Smooth muscle cell (in vitro differentiated cells): ENCODE results near the gene ZFYVE26. TPM values are rescaled to one million over a fixed set of nuclear protein-coding genes. Genes with fewer than 3 reads are reported as not detected.
"Not testable (repeated sequence)": the region's sequence is repeated elsewhere in the genome, so short reads cannot be mapped to it uniquely, and the experiment has no call there.

ENCODE experiments used
- DNase-seq: peaks from one replicate; lab custom pipeline; 2025; ENCODE audit not compliant: unreplicated experiment; lab: John Stamatoyannopoulos, UW
- H2AFZ ChIP-seq: fragments of 200-600 bp; sonication (generic); 2 replicates; pipeline ENCODE4 v1.6.0; 2016; ENCODE audit warnings: antibody characterized with exemption, low read depth, mild to moderate bottlenecking
- H3F3A ChIP-seq: fragments of 200-600 bp; sonication (generic); 2 replicates; pipeline ENCODE4 v1.6.0; 2017; ENCODE audit warnings: antibody characterized with exemption, low read depth
- H3K27ac ChIP-seq: fragments of 200-600 bp; sonication (generic); 2 replicates; pipeline ENCODE4 v1.5.1; 2016; ENCODE audit warnings: low read depth, mild to moderate bottlenecking
- H3K27me3 ChIP-seq: fragments of 200-600 bp; sonication (generic); 2 replicates; pipeline ENCODE4 v1.6.1; 2016; ENCODE audit warnings: low read depth, mild to moderate bottlenecking
- H3K36me3 ChIP-seq: fragments of 200-600 bp; sonication (generic); 2 replicates; pipeline ENCODE4 v1.5.1; 2016; ENCODE audit warnings: low read depth
- H3K4me1 ChIP-seq: fragments of 200-600 bp; sonication (generic); 2 replicates; pipeline ENCODE4 v1.5.1; 2016; ENCODE audit warnings: low read depth
- H3K4me2 ChIP-seq: fragments of 200-600 bp; sonication (generic); 2 replicates; pipeline ENCODE4 v1.6.0; 2016; ENCODE audit warnings: mild to moderate bottlenecking
- H3K4me3 ChIP-seq: fragments of 200-600 bp; sonication (generic); 2 replicates; pipeline ENCODE4 v1.5.1; 2016; ENCODE audit warnings: mild to moderate bottlenecking
- H3K79me2 ChIP-seq: fragments of 200-600 bp; sonication (generic); 2 replicates; pipeline ENCODE4 v1.6.0; 2016; ENCODE audit warnings: low read depth, mild to moderate bottlenecking
- H3K9ac ChIP-seq: fragments of 200-600 bp; sonication (generic); 2 replicates; pipeline ENCODE4 v1.6.0; 2016; ENCODE audit warnings: low read depth
- H3K9me3 ChIP-seq: fragments of 200-600 bp; sonication (generic); replicated peaks from 2 replicates; pipeline ENCODE4 v1.5.1; 2016; ENCODE audit warnings: low read depth
- H4K20me1 ChIP-seq: fragments of 200-600 bp; sonication (generic); 2 replicates; pipeline ENCODE4 v1.6.0; 2016; ENCODE audit warnings: low read depth
- CTCF ChIP-seq: fragments of 200-600 bp; sonication (generic); IDR thresholded peaks from 2 replicates; pipeline ENCODE4 v1.5.1; 2017; ENCODE audit warnings: borderline replicate concordance, mild to moderate bottlenecking, antibody characterized with exemption; ENCODE audit not compliant: insufficient read depth, poor library complexity, severe bottlenecking
- WGBS: methylation state at CpG from one replicate; pipeline ENCODE4 v1.1.7; 2016; ENCODE audit warnings: low lambda C conversion rate; 5-methylcytosine and 5-hydroxymethylcytosine counted together
- polyA plus RNA-seq: library from polyadenylated mRNA; unstranded; fragments of >200 nt; fragmentation: Nextera tagmentation; extraction: Ambion mirVana; gene quantifications from 2 replicates; pipeline ENCODE4 v1.2.1, GENCODE V29; 2016
- total RNA-seq: library from RNA; depleted of rRNA; stranded (reverse); fragments of >200 nt; gene quantifications from 2 replicates; pipeline ENCODE4 v1.2.3, GENCODE V29; 2014

Gene ZFYVE26
- total and polyA plus RNA-seq, 2 experiments from 2014 or later, result 4.5 to 42.7 TPM

DNA sequence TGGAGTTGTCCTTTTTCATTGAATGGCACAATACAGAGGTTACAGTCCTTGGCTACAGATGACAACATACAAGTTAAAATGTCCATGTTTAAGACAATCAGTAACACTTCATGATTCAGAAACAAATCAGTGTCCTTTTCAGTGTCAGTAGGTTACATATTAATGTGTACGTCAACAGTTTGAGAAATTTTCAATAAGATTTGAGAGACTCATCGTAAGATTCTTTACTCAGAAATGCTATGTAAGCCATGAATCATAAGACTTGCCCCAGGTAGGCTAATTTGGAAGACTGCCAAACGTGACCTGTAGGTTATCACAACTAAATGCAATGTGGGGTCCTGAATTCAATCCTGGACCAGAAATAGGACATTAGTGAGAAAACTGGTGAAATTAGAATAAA lies 111.2 kb downstream of the ZFYVE26 start:
- no peaks in the 10 kb centered on the region for H3K9me3 ChIP-seq
- no peak for TF ChIP-seq CTCF
- no peak overlapping the region for H2AFZ ChIP-seq
- H3K4me3 ChIP-seq, result no peak overlapping the region
- H3F3A ChIP-seq, result no peaks in the 10 kb centered on the region
- H3K4me1 ChIP-seq, result no peaks in the 10 kb centered on the region
- no peak overlapping the region for H3K27ac ChIP-seq
- no peaks in the 10 kb centered on the region for H4K20me1 ChIP-seq
- H3K79me2 ChIP-seq, result no peaks in the 10 kb centered on the region
- no peak overlapping the region for H3K9ac ChIP-seq
- DNase-seq, result no peak
- peaks cover 7% of the 10 kb centered on the region for H3K36me3 ChIP-seq
- no peaks in the 10 kb centered on the region for H3K27me3 ChIP-seq
- WGBS, result 73% methylated on average over 3 of the region's 3 CpGs
- no peak overlapping the region for H3K4me2 ChIP-seq

DNA sequence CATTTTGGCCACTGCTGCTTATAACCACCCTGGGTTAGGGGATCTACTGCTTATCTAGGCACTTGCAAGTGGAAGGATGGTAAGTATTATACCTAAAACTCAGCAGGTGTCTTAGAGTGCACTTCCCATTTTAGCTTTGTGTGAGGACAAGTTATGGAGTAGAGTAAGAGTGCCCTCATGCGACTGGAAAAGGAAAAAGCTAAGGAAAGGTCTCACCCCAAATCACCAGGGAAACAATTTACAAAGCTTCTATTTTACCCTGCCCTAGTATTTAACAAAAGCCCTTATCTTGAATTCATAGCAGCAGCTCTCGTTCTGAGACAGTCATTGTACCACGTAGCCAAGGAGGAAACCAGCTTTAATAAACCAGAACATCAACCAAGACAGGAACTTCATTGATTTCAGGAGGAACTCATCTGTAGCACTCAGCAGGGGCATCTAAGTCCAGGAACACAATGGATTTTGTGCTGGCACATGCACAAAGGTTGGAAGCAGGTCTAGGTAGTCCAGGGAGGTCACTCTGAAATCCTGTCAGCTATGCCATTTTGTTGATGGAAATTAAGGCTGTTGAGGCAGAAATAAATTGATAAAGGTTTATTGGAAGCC lies 111.8 kb downstream of the ZFYVE26 start:
- Histone ChIP-seq H3K4me3 (no peak overlapping the region), H3K4me2 (no peak overlapping the region), H3K27me3 (no peaks in the 10 kb centered on the region), H3K9ac (no peak overlapping the region), H3K4me1 (no peaks in the 10 kb centered on the region), H4K20me1 (no peaks in the 10 kb centered on the region), H3K79me2 (no peaks in the 10 kb centered on the region), H2AFZ (no peak overlapping the region), H3K9me3 (no peaks in the 10 kb centered on the region), H3K27ac (no peak overlapping the region), H3F3A (no peaks in the 10 kb centered on the region), H3K36me3 (peaks cover 4% of the 10 kb centered on the region)
- TF ChIP-seq CTCF, result peak; percentile 66
- 0% methylated on average over 3 of the region's 3 CpGs for WGBS
- no peak for DNase-seq

DNA sequence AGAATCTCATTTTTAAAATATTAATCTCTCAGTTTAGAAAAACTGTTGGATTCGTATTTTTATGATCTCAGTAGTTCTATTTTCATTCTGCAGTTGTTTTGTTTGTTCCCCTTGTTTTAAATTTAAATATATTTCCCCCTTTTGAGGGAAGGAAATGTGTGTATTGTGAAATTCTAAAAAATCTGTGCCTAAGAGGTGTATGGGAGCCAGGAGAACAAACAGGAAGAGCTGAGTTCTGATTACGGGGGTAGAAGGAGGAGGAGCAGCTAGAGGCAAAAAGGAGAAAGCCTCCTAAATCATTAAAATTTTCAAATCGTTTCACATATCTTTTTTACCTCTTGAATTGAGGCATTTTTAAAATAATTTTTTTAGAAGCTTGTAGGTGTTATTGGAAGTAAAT lies 112.4 kb downstream of the ZFYVE26 start:
- H3K79me2 ChIP-seq, result no peaks in the 10 kb centered on the region
- no peak for TF ChIP-seq CTCF
- no peak overlapping the region for H3K4me2 ChIP-seq
- no peaks in the 10 kb centered on the region for H3F3A ChIP-seq
- DNase-seq, result no peak
- H3K36me3 ChIP-seq, result no peaks in the 10 kb centered on the region
- no peak overlapping the region for H2AFZ ChIP-seq
- no peaks in the 10 kb centered on the region for H4K20me1 ChIP-seq
- H3K9me3 ChIP-seq, result no peaks in the 10 kb centered on the region
- H3K27me3 ChIP-seq, result no peaks in the 10 kb centered on the region
- H3K27ac ChIP-seq, result no peak overlapping the region
- no peak overlapping the region for H3K4me3 ChIP-seq
- no peaks in the 10 kb centered on the region for H3K4me1 ChIP-seq
- no peak overlapping the region for H3K9ac ChIP-seq
- 57% methylated on average over 3 of the region's 3 CpGs for WGBS

DNA sequence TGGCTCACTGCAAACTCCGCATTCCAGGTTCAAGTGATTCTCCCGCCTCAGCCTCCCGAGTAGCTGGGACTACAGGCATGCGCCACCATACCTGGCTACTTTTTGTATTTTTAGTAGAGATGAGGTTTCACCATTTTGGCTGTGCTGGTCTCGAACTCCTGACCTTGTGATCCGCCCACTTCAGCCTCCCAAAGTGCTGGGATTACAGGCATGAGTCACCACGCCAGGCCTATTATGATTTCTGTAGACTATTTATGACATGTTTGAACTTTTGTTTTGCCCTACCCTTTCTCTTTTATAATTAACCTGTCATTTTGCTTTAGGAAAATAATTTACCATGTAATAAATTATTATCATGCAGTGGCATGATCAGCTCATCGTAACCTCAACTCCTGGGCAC lies 114.9 kb downstream of the ZFYVE26 start, which contains the start of gene RDH12:
Gene RDH12, plus strand, starts transcription at position 395 of the 400 bp plus-strand sequence. CDS start 20,757 bp downstream, outside the sequence.
- 81% methylated on average over 8 of the region's 8 CpGs for WGBS
- DNase-seq, H3K79me2 ChIP-seq, H3K9me3 ChIP-seq, H3K4me3 ChIP-seq, H2AFZ ChIP-seq, H3K4me1 ChIP-seq, H3K9ac ChIP-seq, H4K20me1 ChIP-seq, H3F3A ChIP-seq, H3K27me3 ChIP-seq, H3K36me3 ChIP-seq: not testable (repeated sequence)
- H3K27ac ChIP-seq, result peak within 1 kb of the TSS; percentile 67
- peak within 1 kb of the TSS; percentile 67 for H3K4me2 ChIP-seq
